H1 (cell line): ENCODE measurements around the gene RELL1.

Experiments
- CHD2 ChIP-seq: IDR thresholded peaks from 2 replicates; pipeline ENCODE4 v1.6.1; 2012; ENCODE audit warnings: low read length, improper control_type of control experiment
- CREB1 ChIP-seq: IDR thresholded peaks from 2 replicates; pipeline ENCODE4 v1.6.1; 2012; ENCODE audit warnings: inconsistent platforms
- CTBP2 ChIP-seq: IDR thresholded peaks from 2 replicates; pipeline ENCODE4 v1.7.0; 2011; ENCODE audit warnings: borderline replicate concordance, mild to moderate bottlenecking, moderate library complexity, mixed read lengths, low read length; ENCODE audit not compliant: insufficient read depth, insufficient read length
- CTCF ChIP-seq, 3 experiments: IDR thresholded peaks; 1 replicate in 2 of 3; 2 replicates in 1 of 3; pipeline versions ENCODE4 v1.5.1 to v1.6.1; 2011; ENCODE audit warnings: low read length in 3 of 3, mild to moderate bottlenecking in 3 of 3, inconsistent platforms in 2 of 3, low read depth in 1 of 3, moderate library complexity in 1 of 3; ENCODE audit not compliant: insufficient read depth in 1 of 3; ENCODE audit errors: control extremely low read depth in 1 of 3
- EP300 ChIP-seq, 2 experiments: IDR thresholded peaks; 1 replicate in 1 of 2; 2 replicates in 1 of 2; pipeline ENCODE4 v1.6.1; 2011 to 2012; ENCODE audit warnings: low read depth in 2 of 2, low read length in 2 of 2, mild to moderate bottlenecking in 2 of 2, borderline replicate concordance in 1 of 2, inconsistent platforms in 1 of 2, moderate library complexity in 1 of 2
- EZH2 ChIP-seq: fragments of 200-600 bp; sonication (generic); IDR thresholded peaks from 2 replicates; pipeline ENCODE4 v1.7.1; 2012; ENCODE audit warnings: low read depth, mild to moderate bottlenecking, moderate library complexity, low read length, inconsistent platforms; ENCODE audit not compliant: severe bottlenecking
- HDAC2 ChIP-seq, 2 experiments: fragments of 300-600 bp in 1 of 2; sonication (generic) in 1 of 2; IDR thresholded peaks; 2 replicates each; pipeline ENCODE4 v1.6.1; 2011 to 2012; ENCODE audit warnings: low read depth in 2 of 2, low read length in 2 of 2, mild to moderate bottlenecking in 2 of 2, moderate library complexity in 2 of 2, borderline replicate concordance in 1 of 2, inconsistent platforms in 1 of 2
- POLR2AphosphoS5 ChIP-seq: IDR thresholded peaks from 2 replicates; pipeline ENCODE4 v1.6.1; 2011; ENCODE audit warnings: low read depth, low read length
- SP4 ChIP-seq: IDR thresholded peaks from 2 replicates; pipeline ENCODE4 v1.6.1; 2012; ENCODE audit warnings: low read length, inconsistent platforms
- TAF1 ChIP-seq: IDR thresholded peaks from 2 replicates; pipeline ENCODE4 v1.6.1; 2011; ENCODE audit warnings: mild to moderate bottlenecking, low read depth, low read length

GRCh38 chr4:37733240-37733867, 47.2 kb upstream of the RELL1 start:
- no peak for TF ChIP-seq POLR2AphosphoS5
- no peak for TF ChIP-seq EZH2
- no peak for TF ChIP-seq HDAC2 (IDR thresholded peaks at IDR 0.05; ENCODE audit: borderline replicate concordance in 1 of 2, low read depth in 2 of 2, low read length in 2 of 2)
- TF ChIP-seq CTCF (IDR thresholded peaks at IDR 0.05; ENCODE audit: control extremely low read depth in 1 of 3, insufficient read depth in 1 of 3, low read depth in 1 of 3, low read length in 3 of 3): no peak
- no peak for TF ChIP-seq CHD2
- TF ChIP-seq CREB1: no peak
- no peak for TF ChIP-seq TAF1
- no peak for TF ChIP-seq EP300 (IDR thresholded peaks at IDR 0.05; ENCODE audit: borderline replicate concordance in 1 of 2, low read depth in 2 of 2, low read length in 2 of 2)
- TF ChIP-seq SP4: no peak
- TF ChIP-seq CTBP2: no peak
